Endothelial cell of umbilical vein (primary cell): Measurements from ENCODE around the gene NTF4. TPM values are rescaled to one million over a fixed set of nuclear protein-coding genes. Genes with fewer than 3 reads are reported as not detected.

ENCODE experiments used
- BruUV-seq: library from RNA; stranded (reverse); fragments of 400-500 nt; replicated peaks from 2 replicates; lab custom pipeline; 2021; lab: Mats Ljungman, UMichigan
- CTCF ChIA-PET: fragments of 300-600, 350-600 bp; sonication (Branson Sonifier 250); formaldehyde crosslinking; loops from one replicate; lab custom pipeline; 2021; ENCODE audit warnings: antibody characterized with exemption, inconsistent platforms; lab: Charles Lee
- POLR2A ChIA-PET: fragments of 300-600, 350-600 bp; sonication (Branson Sonifier 250); formaldehyde crosslinking; loops from one replicate; lab custom pipeline; 2021; ENCODE audit warnings: antibody characterized with exemption, inconsistent platforms; lab: Charles Lee
- DNase-seq: peaks from one replicate; pipeline ENCODE4 v3.0.0-alpha.2; 2011; ENCODE audit warnings: low read depth, low spot score
- FAIRE-seq: peaks from 2 replicates; lab custom pipeline; 2011; peaks lifted over from hg19 to GRCh38; lab: Jason Lieb, UNC
- H2AFZ ChIP-seq: 2 replicates; pipeline ENCODE4 v1.6.0; 2012; ENCODE audit warnings: low read depth, low read length, control low read depth, inconsistent platforms
- H3K27ac ChIP-seq: 2 replicates; pipeline ENCODE4 v1.5.1; 2011; ENCODE audit warnings: low read depth, mild to moderate bottlenecking, control low read depth, low read length, moderate library complexity; ENCODE audit not compliant: insufficient read depth
- H3K27me3 ChIP-seq, 2 experiments: 2 replicates each; pipeline versions ENCODE4 v1.6.0 to v1.6.1; 2011; ENCODE audit warnings: low read length in 2 of 2, mixed read lengths in 1 of 2; ENCODE audit not compliant: control insufficient read depth in 2 of 2, insufficient read depth in 2 of 2
- H3K36me3 ChIP-seq, 2 experiments: 2 replicates in 1 of 2; 3 replicates in 1 of 2; pipeline ENCODE4 v1.5.1; 2011; ENCODE audit warnings: low read length in 2 of 2, mild to moderate bottlenecking in 1 of 2, moderate library complexity in 1 of 2; ENCODE audit not compliant: control insufficient read depth in 2 of 2, insufficient read depth in 2 of 2; ENCODE audit errors: extremely low read depth in 1 of 2
- H3K4me1 ChIP-seq: 3 replicates; pipeline ENCODE4 v1.5.1; 2011; ENCODE audit warnings: mild to moderate bottlenecking, low read length; ENCODE audit not compliant: control insufficient read depth, insufficient read depth; ENCODE audit errors: extremely low read depth
- H3K4me2 ChIP-seq: 2 replicates; pipeline ENCODE4 v1.6.1; 2011; ENCODE audit warnings: low read length, control low read depth, mixed read lengths; ENCODE audit not compliant: insufficient read depth
- H3K4me3 ChIP-seq, 3 experiments: fragments of 200-600 bp in 1 of 3; sonication (generic), shearing (Covaris generic) in 1 of 3; replicated peaks in 1 of 3; 2 replicates each; pipeline ENCODE4 v1.5.1; 2011 to 2016; ENCODE audit warnings: control low read depth in 3 of 3, low read length in 3 of 3, mild to moderate bottlenecking in 2 of 3, inconsistent platforms in 1 of 3, low read depth in 1 of 3, moderate library complexity in 1 of 3; ENCODE audit not compliant: insufficient read depth in 1 of 3
- H3K79me2 ChIP-seq: 2 replicates; pipeline ENCODE4 v1.6.0; 2012; ENCODE audit warnings: low read length, inconsistent platforms; ENCODE audit not compliant: control insufficient read depth, insufficient read depth
- H3K9ac ChIP-seq: replicated peaks from 2 replicates; pipeline ENCODE3; 2011; ENCODE audit warnings: low read length, control low read depth; ENCODE audit not compliant: insufficient read depth; ENCODE audit errors: extremely low read depth
- H3K9me1 ChIP-seq: replicated peaks from 3 replicates; pipeline ENCODE4 v1.6.0; 2011; ENCODE audit warnings: mild to moderate bottlenecking, low read length; ENCODE audit not compliant: control insufficient read depth, insufficient read depth; ENCODE audit errors: extremely low read depth
- H3K9me3 ChIP-seq: replicated peaks from 2 replicates; pipeline ENCODE4 v1.5.1; 2012; ENCODE audit warnings: low read length, inconsistent platforms; ENCODE audit not compliant: control insufficient read depth, insufficient read depth
- H4K20me1 ChIP-seq: replicated peaks from 2 replicates; pipeline ENCODE3; 2011; ENCODE audit warnings: mild to moderate bottlenecking, low read length; ENCODE audit not compliant: control insufficient read depth, insufficient read depth; ENCODE audit errors: extremely low read depth
- EZH2 ChIP-seq: IDR thresholded peaks from 2 replicates; pipeline ENCODE4 v1.6.1; 2012; ENCODE audit warnings: borderline replicate concordance, low read depth, mild to moderate bottlenecking, moderate library complexity, low read length, inconsistent platforms; ENCODE audit not compliant: severe bottlenecking
- FOS ChIP-seq: IDR thresholded peaks from 2 replicates; pipeline ENCODE4 v1.6.1; 2011; ENCODE audit warnings: mild to moderate bottlenecking, low read length, moderate library complexity, borderline replicate concordance; ENCODE audit not compliant: insufficient read depth
- GATA2 ChIP-seq: IDR thresholded peaks from 2 replicates; pipeline ENCODE4 v1.7.0; 2011; ENCODE audit warnings: low read depth, mild to moderate bottlenecking, moderate library complexity, mixed read lengths, low read length; ENCODE audit not compliant: insufficient read length, insufficient read depth
- JUN ChIP-seq: IDR thresholded peaks from 2 replicates; pipeline ENCODE4 v1.6.1; 2011; ENCODE audit warnings: borderline replicate concordance, low read depth; ENCODE audit not compliant: insufficient read length, insufficient read depth
- MYC ChIP-seq: IDR thresholded peaks from one replicate; pipeline ENCODE4 v1.6.1; 2011; ENCODE audit warnings: mild to moderate bottlenecking, low read depth, low read length
- POLR2A ChIP-seq: IDR thresholded peaks from 2 replicates; pipeline ENCODE4 v1.6.1; 2012; ENCODE audit warnings: low read depth, mild to moderate bottlenecking, control low read depth, low read length
- POLR2AphosphoS5 ChIP-seq: IDR thresholded peaks from 2 replicates; pipeline ENCODE4 v1.6.1; 2012; ENCODE audit warnings: low read depth, mild to moderate bottlenecking, control low read depth, low read length, moderate library complexity; ENCODE audit not compliant: insufficient read depth
- dilution Hi-C: fragments of 300-500 bp; cut with MboI; formaldehyde crosslinking; loops from one replicate; pipeline ENCODE4 v1.15.0; 2019; ENCODE audit warnings: low sequenced_read_pairs; ENCODE audit not compliant: extremely low pct_ligation_motif_present
- intact Hi-C: fragments of 100-400 bp; cut with micrococcal nuclease; formaldehyde crosslinking; loops from one replicate; pipeline ENCODE4 v1.10.0; 2022
- polyA plus RNA-seq, 4 experiments: library from polyadenylated mRNA; depleted of rRNA in 3 of 4; stranded (reverse) in 3 of 4; unstranded in 1 of 4; fragments of >200 nt; gene quantifications; 2 replicates each; pipeline versions ENCODE4 v1.2.1 to v1.2.3, GENCODE V29; 2011 to 2012; ENCODE audit warnings: missing spikeins in 1 of 4
- total RNA-seq: library from RNA; stranded (reverse); gene quantifications from 2 replicates; pipeline ENCODE4 v1.2.3, GENCODE V29; 2021
- TF ChIP-seq, protein P1 (sequence below): IDR thresholded peaks from 2 replicates; pipeline ENCODE4 v1.6.1; 2011; ENCODE audit not compliant: insufficient read depth, insufficient read length
- TF ChIP-seq, protein P2 (sequence below), 2 donors: IDR thresholded peaks; 1 replicate in 1 of 2; 2 replicates in 1 of 2; pipeline ENCODE4 v1.5.1; 2011; ENCODE audit warnings: low read length in 2 of 2, mild to moderate bottlenecking in 2 of 2, moderate library complexity in 2 of 2, control low read depth in 1 of 2, inconsistent platforms in 1 of 2, low read depth in 1 of 2; ENCODE audit not compliant: insufficient read depth in 1 of 2; ENCODE audit errors: extremely low read depth in 1 of 2

The NTF4 gene
- total and polyA plus RNA-seq, 2 donors (not counting 3 experiments of a cell fraction or from before 2014, with no cell fraction given), result not detected

- H4K20me1 ChIP-seq, result no peaks in the 10 kb centered on the region
- no peak for DNase-seq
- FAIRE-seq, result no peak
- no peaks in the 10 kb centered on the region for H3K9me3 ChIP-seq
- H3K27me3 ChIP-seq, result peaks cover 16% of the 10 kb centered on the region in 2 experiments
- H3K36me3 ChIP-seq, result no peaks in the 10 kb centered on the region
- H3K4me2 ChIP-seq, result no peak overlapping the region
- H3K9me1 ChIP-seq, result no peaks in the 10 kb centered on the region
- CTCF ChIA-PET, result interaction anchor here (0.9 to 1.7 kb wide), 3 partner anchors 42 to 138 kb away, joined by 3 to 4 read pairs (median 3); no protein-coding TSS in a partner anchor
- intact Hi-C loops, result no loop called here
- TF ChIP-seq GATA2 (no peak), FOS (no peak), MYC (no peak), JUN (no peak), EZH2 (no peak), POLR2AphosphoS5 (no peak)
- TF ChIP-seq, protein P1, sequence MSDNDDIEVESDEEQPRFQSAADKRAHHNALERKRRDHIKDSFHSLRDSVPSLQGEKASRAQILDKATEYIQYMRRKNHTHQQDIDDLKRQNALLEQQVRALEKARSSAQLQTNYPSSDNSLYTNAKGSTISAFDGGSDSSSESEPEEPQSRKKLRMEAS, result no peak
- POLR2A ChIA-PET, result no interaction called here
- no peaks in the 10 kb centered on the region for H3K79me2 ChIP-seq
- no peak overlapping the region for H3K9ac ChIP-seq
- no TSS peak for BruUV-seq
- peaks cover 11% of the 10 kb centered on the region for H3K4me1 ChIP-seq
- dilution Hi-C loops, result no loop called here
- no peak overlapping the region for H3K4me3 ChIP-seq
- H2AFZ ChIP-seq, result no peak overlapping the region
- H3K27ac ChIP-seq, result no peak overlapping the region
Measured at GRCh38 chr19:49061000-49061399, 3.6 kb downstream of the NTF4 start.

GRCh38 chr19:49059053-49059452 lies 5.6 kb downstream of the NTF4 start:
- CTCF ChIA-PET, result interaction anchor here (1.0 to 1.3 kb wide), 3 partner anchors 9 to 59 kb away, joined by 3 to 4 read pairs (median 3); no protein-coding TSS in a partner anchor
- no TSS peak for BruUV-seq
- peaks cover 3 to 5% of the 10 kb centered on the region in 2 experiments for H3K27me3 ChIP-seq
- FAIRE-seq (no peak), DNase-seq (no peak)
- no peaks in the 10 kb centered on the region for H3K9me3 ChIP-seq
- H3K9me1 ChIP-seq, result no peaks in the 10 kb centered on the region
- peaks cover 11% of the 10 kb centered on the region for H3K4me1 ChIP-seq
- no peak overlapping the region for H2AFZ ChIP-seq
- no peak overlapping the region for H3K4me3 ChIP-seq
- no peak for TF ChIP-seq POLR2AphosphoS5
- TF ChIP-seq, protein P2, sequence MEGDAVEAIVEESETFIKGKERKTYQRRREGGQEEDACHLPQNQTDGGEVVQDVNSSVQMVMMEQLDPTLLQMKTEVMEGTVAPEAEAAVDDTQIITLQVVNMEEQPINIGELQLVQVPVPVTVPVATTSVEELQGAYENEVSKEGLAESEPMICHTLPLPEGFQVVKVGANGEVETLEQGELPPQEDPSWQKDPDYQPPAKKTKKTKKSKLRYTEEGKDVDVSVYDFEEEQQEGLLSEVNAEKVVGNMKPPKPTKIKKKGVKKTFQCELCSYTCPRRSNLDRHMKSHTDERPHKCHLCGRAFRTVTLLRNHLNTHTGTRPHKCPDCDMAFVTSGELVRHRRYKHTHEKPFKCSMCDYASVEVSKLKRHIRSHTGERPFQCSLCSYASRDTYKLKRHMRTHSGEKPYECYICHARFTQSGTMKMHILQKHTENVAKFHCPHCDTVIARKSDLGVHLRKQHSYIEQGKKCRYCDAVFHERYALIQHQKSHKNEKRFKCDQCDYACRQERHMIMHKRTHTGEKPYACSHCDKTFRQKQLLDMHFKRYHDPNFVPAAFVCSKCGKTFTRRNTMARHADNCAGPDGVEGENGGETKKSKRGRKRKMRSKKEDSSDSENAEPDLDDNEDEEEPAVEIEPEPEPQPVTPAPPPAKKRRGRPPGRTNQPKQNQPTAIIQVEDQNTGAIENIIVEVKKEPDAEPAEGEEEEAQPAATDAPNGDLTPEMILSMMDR (IDR thresholded peaks at IDR 0.05; ENCODE audit: extremely low read depth in 1 of 2, insufficient read depth in 1 of 2, low read depth in 1 of 2, low read length in 2 of 2), result no peak
- no peak for TF ChIP-seq JUN
- TF ChIP-seq POLR2A, result no peak
- TF ChIP-seq FOS, result no peak
- no peak for TF ChIP-seq MYC
- no peak for TF ChIP-seq EZH2
- no peak for TF ChIP-seq GATA2
- TF ChIP-seq, protein P1, result no peak
- no peak overlapping the region for H3K27ac ChIP-seq
- H4K20me1 ChIP-seq, result no peaks in the 10 kb centered on the region
- H3K36me3 ChIP-seq, result no peaks in the 10 kb centered on the region
- no peak overlapping the region for H3K4me2 ChIP-seq
- no peak overlapping the region for H3K9ac ChIP-seq
- dilution Hi-C loops (no loop called here), intact Hi-C loops (no loop called here)
- H3K79me2 ChIP-seq, result no peaks in the 10 kb centered on the region
- POLR2A ChIA-PET, result no interaction called here
